ENCODE measurements around the gene MTR.
A peak's percentile ranks its signal among the peaks of the same experiment; 100 is the strongest.
"Not testable (repeated sequence)": the region's sequence is repeated elsewhere in the genome, so short reads cannot be mapped to it uniquely, and the experiment has no call there.

MTR gene

DNA sequence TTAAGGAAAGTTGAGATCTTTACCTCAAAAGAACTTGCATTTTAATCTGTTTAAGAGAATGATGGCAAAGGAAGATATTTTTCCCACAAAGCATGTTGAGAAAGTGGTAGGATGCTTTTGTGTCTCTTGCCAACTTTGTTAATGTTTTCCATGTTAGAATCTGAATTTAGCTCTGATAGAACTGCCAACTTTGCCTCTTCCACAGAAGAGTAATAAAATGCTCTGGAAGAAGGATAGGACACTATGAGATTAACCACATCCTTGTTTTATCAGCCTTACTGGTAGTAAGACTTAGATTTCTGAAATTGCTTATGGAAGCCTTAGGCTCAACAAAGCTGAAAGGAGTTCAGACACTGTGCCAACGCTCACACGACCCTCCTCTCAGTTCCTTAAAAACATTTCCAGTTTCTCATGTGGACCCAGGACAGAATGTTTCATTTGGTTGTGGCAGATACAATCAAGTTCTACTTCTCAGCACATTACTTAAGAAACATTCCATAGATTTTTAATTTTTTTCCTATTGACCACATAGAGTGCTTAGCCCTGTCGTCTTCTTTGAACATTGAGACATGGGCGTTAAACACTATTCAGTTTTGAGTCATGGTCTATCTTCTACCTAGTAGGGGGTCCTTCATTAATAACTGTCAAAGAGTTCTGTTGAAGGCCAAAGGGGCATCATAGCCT, 59.0 kb downstream of the MTR start:
- Histone ChIP-seq H3K27ac (ENCODE audit: low read length) (no peak overlapping the region), H3K4me3 (ENCODE audit: low read depth in 1 of 2, low read length in 2 of 2) (no peak overlapping the region), H3K4me1 (ENCODE audit: control insufficient read depth in 1 of 2, insufficient read depth in 2 of 2, low read length in 2 of 2) (no peaks in the 10 kb centered on the region), H3K9me3 (ENCODE audit: control insufficient read depth in 1 of 2, low read length in 2 of 2) (no peaks in the 10 kb centered on the region), H3K27me3 (ENCODE audit: low read depth, low read length) (no peaks in the 10 kb centered on the region), H3K36me3 (ENCODE audit: control insufficient read depth in 1 of 2, insufficient read depth in 2 of 2, low read length in 2 of 2) (peaks cover 49 to 62% of the 10 kb centered on the region in 2 donors)

DNA sequence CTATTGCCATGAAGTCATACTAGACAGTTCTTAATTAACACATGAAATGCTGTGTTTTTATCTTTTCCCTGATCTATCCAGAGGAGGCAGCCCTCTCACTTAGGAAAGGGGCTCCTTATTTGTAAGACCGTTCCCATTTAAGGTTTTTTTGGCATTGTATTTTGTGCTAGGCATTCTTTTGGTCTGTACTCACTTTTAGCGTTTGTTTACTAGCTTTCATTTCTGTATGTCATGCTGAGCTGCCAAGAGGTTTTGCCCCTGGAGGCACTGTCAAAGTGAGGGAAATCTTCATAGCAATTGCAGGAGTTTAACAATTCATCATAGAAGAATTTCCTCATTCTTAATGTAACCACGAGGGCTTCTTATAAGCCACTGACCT, 59.5 kb downstream of the MTR start:
- Histone ChIP-seq H3K27me3 (ENCODE audit: low read depth, low read length) (no peaks in the 10 kb centered on the region), H3K4me1 (ENCODE audit: control insufficient read depth in 1 of 2, insufficient read depth in 2 of 2, low read length in 2 of 2) (no peaks in the 10 kb centered on the region), H3K27ac (ENCODE audit: low read length) (no peak overlapping the region), H3K9me3 (ENCODE audit: control insufficient read depth in 1 of 2, low read length in 2 of 2) (no peaks in the 10 kb centered on the region), H3K4me3 (ENCODE audit: low read depth in 1 of 2, low read length in 2 of 2) (no peak overlapping the region), H3K36me3 (ENCODE audit: control insufficient read depth in 1 of 2, insufficient read depth in 2 of 2, low read length in 2 of 2) (peaks cover 49 to 64% of the 10 kb centered on the region in 2 donors)

DNA sequence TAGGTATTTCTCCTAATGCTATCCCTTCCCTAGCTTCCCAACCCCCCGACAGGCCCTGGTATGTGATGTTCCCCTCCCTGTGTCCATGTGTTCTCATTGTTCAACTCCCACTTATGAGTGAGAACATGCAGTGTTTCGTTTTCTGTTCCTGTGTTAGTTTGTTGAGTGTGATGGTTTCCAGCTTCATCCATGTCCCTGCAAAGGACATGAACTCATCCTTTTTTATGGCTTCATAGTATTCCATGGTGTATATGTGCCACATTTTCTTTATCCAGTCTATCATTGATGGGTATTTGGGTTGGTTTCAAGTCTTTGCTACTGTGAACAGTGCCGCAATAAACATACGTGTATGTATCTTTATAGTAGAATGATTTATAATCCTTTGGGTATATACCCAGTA, 61.6 kb downstream of the MTR start:
- not testable (repeated sequence) for H3K27ac ChIP-seq (ENCODE audit: low read length); H3K4me3 ChIP-seq (ENCODE audit: low read depth in 1 of 2, low read length in 2 of 2); H3K27me3 ChIP-seq (ENCODE audit: low read depth, low read length); H3K4me1 ChIP-seq (ENCODE audit: control insufficient read depth in 1 of 2, insufficient read depth in 2 of 2, low read length in 2 of 2); H3K9me3 ChIP-seq (ENCODE audit: control insufficient read depth in 1 of 2, low read length in 2 of 2)
- H3K36me3 ChIP-seq (ENCODE audit: control insufficient read depth in 1 of 2, insufficient read depth in 2 of 2, low read length in 2 of 2) = peaks cover 40 to 54% of the 10 kb centered on the region in 2 donors

DNA sequence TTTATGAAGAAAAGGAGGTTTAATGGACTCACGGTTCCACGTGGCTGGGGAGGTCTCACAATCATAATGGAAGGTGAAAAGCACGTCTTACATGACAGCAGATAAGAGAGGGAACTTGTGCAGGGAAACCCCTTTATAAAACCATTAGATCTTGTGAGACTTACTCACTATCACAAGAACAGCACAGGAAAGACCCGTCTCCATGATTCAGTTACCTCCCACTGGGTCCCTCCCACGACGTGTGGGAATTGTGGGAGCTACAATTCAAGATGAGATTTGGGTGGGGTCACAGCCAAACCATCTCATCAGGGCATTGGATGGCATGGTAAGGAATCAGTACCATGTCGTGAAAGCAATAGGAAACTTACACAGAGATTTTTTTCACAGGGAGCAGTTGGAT, 63.1 kb downstream of the MTR start:
- Histone ChIP-seq H3K4me1 (ENCODE audit: control insufficient read depth in 1 of 2, insufficient read depth in 2 of 2, low read length in 2 of 2) (peaks cover 0 to 9% of the 10 kb centered on the region in 2 donors), H3K27me3 (ENCODE audit: low read depth, low read length) (no peaks in the 10 kb centered on the region), H3K36me3 (ENCODE audit: control insufficient read depth in 1 of 2, insufficient read depth in 2 of 2, low read length in 2 of 2) (peaks cover 36 to 47% of the 10 kb centered on the region in 2 donors), H3K9me3 (ENCODE audit: control insufficient read depth in 1 of 2, low read length in 2 of 2) (no peaks in the 10 kb centered on the region), H3K27ac (ENCODE audit: low read length) (no peak overlapping the region), H3K4me3 (ENCODE audit: low read depth in 1 of 2, low read length in 2 of 2) (no peak overlapping the region)

DNA sequence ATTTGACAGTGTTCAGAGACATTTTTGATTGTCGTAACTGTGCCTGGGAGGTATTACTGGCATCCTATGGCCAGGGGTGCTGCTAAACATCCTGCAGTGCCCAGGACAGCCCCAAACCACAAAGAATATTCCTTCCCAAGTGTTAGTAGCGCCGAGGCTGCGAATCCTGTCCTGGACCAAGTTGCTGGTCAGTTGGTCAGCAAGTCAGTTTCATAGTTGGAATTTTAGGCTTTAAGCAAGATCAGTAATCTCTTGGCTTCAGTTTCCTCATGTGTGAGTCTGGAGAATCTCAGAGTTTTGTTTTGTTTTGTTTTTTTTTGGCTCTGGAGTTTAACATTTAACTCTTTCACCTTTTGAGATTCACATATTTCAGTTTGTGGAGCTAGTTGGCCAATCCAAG, 65.0 kb downstream of the MTR start:
- H3K36me3 ChIP-seq (ENCODE audit: control insufficient read depth in 1 of 2, insufficient read depth in 2 of 2, low read length in 2 of 2) = peaks cover 26 to 33% of the 10 kb centered on the region in 2 donors
- no peaks in the 10 kb centered on the region for H3K27me3 ChIP-seq (ENCODE audit: low read depth, low read length)
- H3K27ac ChIP-seq (ENCODE audit: low read length) = no peak overlapping the region
- no peak overlapping the region for H3K4me3 ChIP-seq (ENCODE audit: low read depth in 1 of 2, low read length in 2 of 2)
- H3K9me3 ChIP-seq (ENCODE audit: control insufficient read depth in 1 of 2, low read length in 2 of 2) = no peaks in the 10 kb centered on the region
- H3K4me1 ChIP-seq (ENCODE audit: control insufficient read depth in 1 of 2, insufficient read depth in 2 of 2, low read length in 2 of 2) = peaks cover 0 to 9% of the 10 kb centered on the region in 2 donors

DNA sequence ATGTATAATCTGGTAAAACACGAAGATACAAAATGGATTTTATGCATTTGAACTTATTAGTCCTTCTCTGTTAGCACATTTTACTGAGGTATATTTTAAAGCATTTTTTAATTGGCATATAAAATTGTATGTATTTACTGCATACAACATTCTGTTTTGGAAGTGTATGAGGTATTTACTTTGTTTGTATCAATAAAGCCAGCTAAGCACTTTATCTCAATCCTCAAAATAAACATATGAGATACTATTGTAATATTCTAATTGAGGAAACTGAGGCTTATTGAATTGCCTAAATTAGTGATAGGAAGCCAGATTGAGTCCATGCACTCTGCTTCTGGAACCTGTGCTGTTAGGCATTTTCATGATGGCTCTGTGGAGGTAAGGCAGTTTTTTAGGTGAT, 65.6 kb downstream of the MTR start:
- Histone ChIP-seq H3K36me3 (ENCODE audit: control insufficient read depth in 1 of 2, insufficient read depth in 2 of 2, low read length in 2 of 2) (peaks cover 26 to 31% of the 10 kb centered on the region in 2 donors), H3K4me3 (ENCODE audit: low read depth in 1 of 2, low read length in 2 of 2) (no peak overlapping the region), H3K27ac (ENCODE audit: low read length) (no peak overlapping the region), H3K4me1 (ENCODE audit: control insufficient read depth in 1 of 2, insufficient read depth in 2 of 2, low read length in 2 of 2) (peaks cover 0 to 9% of the 10 kb centered on the region in 2 donors), H3K9me3 (ENCODE audit: control insufficient read depth in 1 of 2, low read length in 2 of 2) (no peaks in the 10 kb centered on the region), H3K27me3 (ENCODE audit: low read depth, low read length) (no peaks in the 10 kb centered on the region)

DNA sequence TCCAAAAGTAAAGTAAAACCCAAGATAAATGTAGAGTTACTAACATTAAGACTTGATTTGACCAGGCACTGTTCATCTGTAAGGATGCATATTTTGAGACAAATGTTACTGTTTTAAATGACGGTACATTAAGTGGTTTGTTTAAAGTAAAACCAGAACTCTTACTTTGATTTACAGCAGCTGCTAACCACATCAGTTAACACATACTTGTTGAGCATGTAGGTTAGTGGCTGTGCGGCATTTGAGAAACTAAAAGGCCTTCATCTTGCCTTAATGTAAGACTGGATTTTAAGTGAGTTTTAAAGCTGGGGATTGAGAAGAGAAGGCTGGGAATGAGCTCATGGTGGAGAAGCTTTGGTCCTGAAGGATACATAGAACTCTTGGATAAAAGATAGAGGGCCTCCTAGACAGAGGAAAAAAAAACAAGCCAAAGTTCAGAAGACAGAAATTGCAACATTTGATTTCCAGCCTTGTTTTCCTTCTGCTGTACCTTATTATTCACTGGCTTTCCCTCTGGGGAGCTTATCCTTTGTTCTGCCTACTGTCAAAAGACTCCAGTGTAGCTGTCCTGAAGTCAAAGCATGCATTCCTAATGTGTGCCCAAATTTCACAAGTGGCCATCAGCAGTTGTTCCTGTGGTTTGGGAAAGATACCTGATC, 66.6 kb downstream of the MTR start:
- no peak overlapping the region for H3K27ac ChIP-seq (ENCODE audit: low read length)
- peaks cover 26% of the 10 kb centered on the region in 2 donors for H3K36me3 ChIP-seq (ENCODE audit: control insufficient read depth in 1 of 2, insufficient read depth in 2 of 2, low read length in 2 of 2)
- H3K4me1 ChIP-seq (ENCODE audit: control insufficient read depth in 1 of 2, insufficient read depth in 2 of 2, low read length in 2 of 2) = peaks cover 0 to 9% of the 10 kb centered on the region in 2 donors

DNA sequence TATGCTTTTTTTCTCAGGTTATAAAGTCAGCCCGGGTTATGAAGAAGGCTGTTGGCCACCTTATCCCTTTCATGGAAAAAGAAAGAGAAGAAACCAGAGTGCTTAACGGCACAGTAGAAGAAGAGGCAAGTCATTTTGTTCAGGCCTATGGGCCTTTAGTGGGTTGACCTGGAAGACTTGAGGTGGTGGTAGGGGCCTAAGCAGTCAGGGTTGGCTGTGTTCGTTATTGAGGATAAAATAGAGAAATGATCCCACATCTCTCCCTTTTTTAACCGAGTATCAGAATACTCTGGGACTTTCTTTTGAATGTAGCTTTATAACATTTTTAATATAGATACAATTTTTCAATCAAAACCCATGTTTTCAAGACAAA, 67.1 kb downstream of the MTR start:
- H3K27ac ChIP-seq (ENCODE audit: low read length) = no peak overlapping the region

More for the DNA sequence above, 66.6 kb downstream of the MTR start:
- no peaks in the 10 kb centered on the region for H3K9me3 ChIP-seq (ENCODE audit: control insufficient read depth in 1 of 2, low read length in 2 of 2)
- H3K4me3 ChIP-seq (ENCODE audit: low read depth in 1 of 2, low read length in 2 of 2) = no peak overlapping the region
- no peaks in the 10 kb centered on the region for H3K27me3 ChIP-seq (ENCODE audit: low read depth, low read length)

DNA sequence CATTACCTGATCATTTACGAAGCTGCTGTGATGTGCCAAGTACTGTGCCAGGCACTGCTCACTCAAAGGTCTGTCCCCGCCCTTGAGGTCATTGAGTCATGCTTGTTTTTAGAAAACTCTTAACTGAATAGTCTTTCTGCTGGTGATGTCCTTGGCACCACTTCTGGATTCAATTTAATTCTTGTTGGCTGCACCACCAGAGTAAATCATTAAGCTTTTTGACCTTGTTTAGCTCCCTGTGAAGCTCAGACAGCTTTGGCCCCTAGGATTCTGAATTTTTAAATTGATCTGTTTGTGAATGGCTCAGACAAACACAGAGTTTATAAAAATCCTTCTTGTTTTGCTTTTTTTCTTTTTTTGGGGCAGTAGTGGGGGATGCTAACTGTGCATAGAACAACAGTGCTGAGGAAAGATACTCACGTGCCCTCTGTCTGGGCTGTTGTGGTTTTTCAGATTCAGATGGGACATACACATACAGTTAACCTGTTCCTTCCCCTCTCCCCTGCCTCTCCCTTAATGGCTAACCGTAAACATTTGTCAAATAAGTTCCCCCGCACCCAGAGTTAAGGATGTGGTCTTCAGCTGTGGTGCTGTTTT, 67.6 kb downstream of the MTR start:
- Histone ChIP-seq H3K4me3 (ENCODE audit: low read depth in 1 of 2, low read length in 2 of 2) (no peak overlapping the region), H3K4me1 (ENCODE audit: control insufficient read depth in 1 of 2, insufficient read depth in 2 of 2, low read length in 2 of 2) (peaks cover 0 to 9% of the 10 kb centered on the region in 2 donors), H3K36me3 (ENCODE audit: control insufficient read depth in 1 of 2, insufficient read depth in 2 of 2, low read length in 2 of 2) (peaks cover 26 to 31% of the 10 kb centered on the region in 2 donors), H3K27ac (ENCODE audit: low read length) (no peak overlapping the region), H3K27me3 (ENCODE audit: low read depth, low read length) (no peaks in the 10 kb centered on the region), H3K9me3 (ENCODE audit: control insufficient read depth in 1 of 2, low read length in 2 of 2) (no peaks in the 10 kb centered on the region)

More for the DNA sequence above, 67.1 kb downstream of the MTR start:
- no peaks in the 10 kb centered on the region for H3K27me3 ChIP-seq (ENCODE audit: low read depth, low read length)
- H3K36me3 ChIP-seq (ENCODE audit: control insufficient read depth in 1 of 2, insufficient read depth in 2 of 2, low read length in 2 of 2) = peaks cover 26 to 31% of the 10 kb centered on the region in 2 donors
- H3K9me3 ChIP-seq (ENCODE audit: control insufficient read depth in 1 of 2, low read length in 2 of 2) = no peaks in the 10 kb centered on the region
- H3K4me1 ChIP-seq (ENCODE audit: control insufficient read depth in 1 of 2, insufficient read depth in 2 of 2, low read length in 2 of 2) = peaks cover 0 to 9% of the 10 kb centered on the region in 2 donors
- H3K4me3 ChIP-seq (ENCODE audit: low read depth in 1 of 2, low read length in 2 of 2) = no peak overlapping the region

DNA sequence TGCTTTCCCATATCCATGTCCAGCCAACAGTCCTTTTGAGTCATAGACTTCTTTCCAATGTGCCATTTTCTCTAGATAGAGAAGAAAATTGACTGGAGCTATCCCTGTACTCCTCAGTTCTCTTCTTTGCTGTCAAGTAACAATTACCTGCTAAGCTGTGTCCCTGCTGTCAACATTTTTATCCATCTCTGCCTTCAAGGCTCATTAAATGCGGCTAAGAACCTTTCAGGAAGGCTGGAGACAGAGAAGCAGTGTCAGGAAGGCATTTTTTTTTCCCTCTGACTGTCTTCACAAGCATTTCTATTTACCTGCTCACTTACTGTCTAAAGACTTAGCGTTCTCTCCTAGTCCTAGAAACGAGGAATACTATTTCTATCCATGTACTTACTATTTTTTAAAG, 69.1 kb downstream of the MTR start:
- Histone ChIP-seq H3K36me3 (ENCODE audit: control insufficient read depth in 1 of 2, insufficient read depth in 2 of 2, low read length in 2 of 2) (peaks cover 16 to 33% of the 10 kb centered on the region in 2 donors), H3K27ac (ENCODE audit: low read length) (no peak overlapping the region)

DNA sequence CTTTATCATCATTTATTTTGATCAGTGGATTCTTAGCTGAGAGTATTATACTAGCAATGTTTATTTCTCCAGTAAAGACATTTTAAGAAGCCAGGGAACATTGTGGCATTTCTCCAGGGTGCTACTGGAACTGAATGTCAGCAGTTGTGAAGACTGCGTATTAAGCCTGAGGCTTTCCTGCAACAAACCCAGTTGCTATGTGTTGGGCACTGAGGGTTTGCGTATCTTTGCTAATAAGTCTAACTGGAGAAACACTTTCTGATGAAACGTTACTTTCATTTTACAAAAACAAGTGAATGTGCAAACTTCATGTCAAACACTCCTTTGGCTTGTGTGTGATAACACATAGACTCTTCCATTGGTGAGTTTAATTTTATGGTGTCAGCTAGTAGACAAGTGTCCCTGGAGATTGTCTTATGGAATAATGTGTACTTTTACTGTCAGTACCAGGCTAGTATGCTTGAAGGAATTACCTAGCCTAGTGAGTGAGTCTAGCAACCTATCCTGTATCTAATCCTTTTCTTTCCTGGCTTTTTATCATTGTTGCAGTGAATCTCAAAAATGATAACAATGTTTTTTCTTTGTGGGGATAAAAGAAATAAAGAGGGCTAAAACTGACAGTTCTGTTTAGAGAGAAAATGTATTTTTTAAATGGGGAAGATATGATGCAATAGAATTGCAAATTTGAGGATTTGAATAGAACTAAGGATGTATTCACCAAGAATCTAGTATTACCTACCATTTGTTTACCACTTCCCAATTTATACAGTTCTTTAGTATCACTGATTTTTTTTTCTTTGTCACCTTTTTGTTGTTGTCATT, 70.1 kb downstream of the MTR start:
- no peaks in the 10 kb centered on the region for H3K27me3 ChIP-seq (ENCODE audit: low read depth, low read length)
- H3K4me1 ChIP-seq (ENCODE audit: control insufficient read depth in 1 of 2, insufficient read depth in 2 of 2, low read length in 2 of 2) = peaks cover 0 to 6% of the 10 kb centered on the region in 2 donors
- peak overlapping the region; percentile 66 for H3K27ac ChIP-seq (ENCODE audit: low read length)
- no peaks in the 10 kb centered on the region for H3K9me3 ChIP-seq (ENCODE audit: control insufficient read depth in 1 of 2, low read length in 2 of 2)
- H3K4me3 ChIP-seq (ENCODE audit: low read depth in 1 of 2, low read length in 2 of 2) = no peak overlapping the region
- peaks cover 21 to 31% of the 10 kb centered on the region in 2 donors for H3K36me3 ChIP-seq (ENCODE audit: control insufficient read depth in 1 of 2, insufficient read depth in 2 of 2, low read length in 2 of 2)

More for the DNA sequence above, 69.1 kb downstream of the MTR start:
- Histone ChIP-seq H3K9me3 (ENCODE audit: control insufficient read depth in 1 of 2, low read length in 2 of 2) (no peaks in the 10 kb centered on the region), H3K4me1 (ENCODE audit: control insufficient read depth in 1 of 2, insufficient read depth in 2 of 2, low read length in 2 of 2) (peaks cover 0 to 9% of the 10 kb centered on the region in 2 donors), H3K4me3 (ENCODE audit: low read depth in 1 of 2, low read length in 2 of 2) (no peak overlapping the region), H3K27me3 (ENCODE audit: low read depth, low read length) (no peaks in the 10 kb centered on the region)

Measured in muscle layer of duodenum (tissue), 2 donors.